AML-193 (cell line): ENCODE results near the gene WDR70.
A peak's percentile ranks its signal among the peaks of the same experiment; 100 is the strongest.
"Not testable (repeated sequence)": the region's sequence is repeated elsewhere in the genome, so short reads cannot be mapped to it uniquely, and the experiment has no call there.

Source experiments
- DNase-seq, 2 experiments: peaks; one replicate each; lab custom pipeline; 2025; lab: John Stamatoyannopoulos, UW

WDR70 gene

DNA sequence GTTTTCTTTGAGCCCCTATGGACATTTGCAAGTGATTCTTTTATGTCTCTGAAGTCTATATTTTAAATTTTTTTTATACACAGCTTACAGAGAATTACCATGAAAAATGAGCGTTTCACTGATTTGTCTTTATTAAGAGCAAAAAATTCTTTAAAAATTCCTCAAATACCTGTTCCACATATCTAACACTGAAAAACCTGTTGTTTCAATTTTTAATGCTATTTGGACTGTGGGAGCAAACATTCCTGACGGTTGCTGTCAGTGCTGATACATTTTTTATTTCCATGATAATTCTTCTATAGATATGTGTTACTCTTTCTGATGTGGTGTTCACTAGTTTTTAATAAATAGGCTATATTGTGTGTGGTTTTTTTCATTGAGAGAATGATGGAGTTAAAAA lies 261.0 kb downstream of the WDR70 start:
- no peak for DNase-seq

DNA sequence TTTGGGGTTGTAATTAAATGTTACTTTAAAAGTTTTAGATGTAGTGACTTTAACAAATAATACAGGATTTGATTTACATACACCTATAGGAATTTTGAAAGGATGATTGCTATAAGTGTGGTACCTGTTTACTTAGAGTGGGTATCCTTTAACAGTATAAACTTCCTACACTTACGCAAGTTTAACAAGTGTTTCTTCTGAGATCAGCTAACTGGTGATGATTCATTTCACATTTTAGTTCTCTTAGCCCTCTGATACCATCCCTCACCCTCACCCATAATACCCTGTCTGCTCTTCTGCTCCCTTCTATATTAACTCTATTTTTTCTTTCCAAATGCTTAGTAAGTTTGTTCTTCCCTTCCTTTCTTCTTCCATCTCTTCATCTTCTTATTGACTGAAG lies 262.8 kb downstream of the WDR70 start:
- DNase-seq = no peak

DNA sequence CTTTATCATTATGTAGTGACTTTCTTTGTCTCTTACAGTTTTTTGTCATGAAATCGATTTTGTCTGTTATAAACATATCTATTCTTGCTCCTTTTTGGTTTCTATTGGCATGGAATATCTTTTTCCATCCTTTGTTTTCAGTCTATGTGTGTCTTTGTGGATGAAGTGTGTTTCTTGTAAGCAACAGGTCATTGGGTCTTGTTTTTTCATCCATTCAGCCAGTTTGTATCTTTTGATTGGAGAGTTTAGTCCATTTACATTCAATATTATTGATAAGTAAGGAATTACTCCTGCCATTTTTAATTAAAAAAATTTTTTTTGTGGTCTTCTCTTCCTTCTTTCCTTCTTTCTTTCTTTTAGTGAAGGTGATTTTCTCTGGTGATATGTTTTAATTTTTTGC lies 266.6 kb downstream of the WDR70 start:
- no peak for DNase-seq

DNA sequence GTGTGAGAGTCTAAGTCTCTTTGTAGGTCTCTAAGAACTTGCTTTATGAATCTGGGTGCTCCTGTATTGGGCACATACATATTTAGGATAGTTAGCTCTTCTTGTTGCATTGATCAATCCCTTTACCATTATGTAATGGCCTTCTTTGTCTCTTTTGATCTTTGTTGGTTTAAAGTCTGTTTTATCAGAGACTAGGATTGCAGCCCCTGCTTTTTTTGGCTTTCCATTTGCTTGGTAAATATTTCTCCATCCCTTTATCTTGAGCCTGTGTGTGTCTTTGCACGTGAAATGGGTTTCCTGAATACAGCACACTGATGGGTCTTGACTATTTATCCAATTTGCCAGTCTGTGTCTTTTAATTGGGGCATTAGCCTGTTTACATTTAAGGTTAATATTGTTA lies 275.4 kb downstream of the WDR70 start:
- not testable (repeated sequence) for DNase-seq

DNA sequence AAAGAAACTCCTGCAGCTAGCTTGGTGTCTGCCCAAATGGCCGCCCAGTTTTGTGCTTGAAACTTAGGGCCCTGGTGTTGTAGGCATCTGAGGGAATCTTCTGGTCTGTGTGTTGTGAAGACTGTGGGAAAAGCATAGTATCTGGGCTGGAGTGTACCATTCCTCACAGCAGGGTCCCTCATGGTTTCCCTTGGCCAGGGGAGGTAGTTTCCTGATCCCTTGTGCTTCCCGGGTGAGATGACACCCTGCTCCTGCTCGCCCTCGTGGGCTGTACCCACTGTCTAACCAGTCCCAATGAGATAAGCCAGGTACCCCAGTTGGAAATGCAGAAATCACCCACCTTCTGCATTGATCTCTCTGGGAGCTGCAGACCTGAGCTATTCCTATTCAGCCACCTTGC lies 277.9 kb downstream of the WDR70 start:
- DNase-seq = no peak

DNA sequence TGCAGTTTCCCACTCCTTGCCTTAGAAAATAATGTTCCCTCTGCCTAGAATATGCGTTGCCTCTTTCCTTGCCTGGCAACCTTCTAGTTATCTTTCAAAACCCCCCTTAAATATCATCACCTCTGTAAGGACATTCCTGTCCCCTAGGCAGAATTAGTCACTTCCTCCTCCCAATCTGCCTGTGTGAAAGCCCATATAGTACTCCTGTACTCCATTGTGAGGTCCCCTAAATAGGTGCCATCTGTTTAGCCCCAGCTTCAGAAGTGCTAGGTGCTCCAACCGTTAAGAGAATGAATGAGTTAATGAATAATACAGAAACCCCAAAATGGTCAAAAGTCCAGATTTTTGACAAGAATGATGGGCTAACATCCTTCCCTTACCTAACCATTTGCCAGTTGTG lies 279.3 kb downstream of the WDR70 start:
- DNase-seq = no peak

DNA sequence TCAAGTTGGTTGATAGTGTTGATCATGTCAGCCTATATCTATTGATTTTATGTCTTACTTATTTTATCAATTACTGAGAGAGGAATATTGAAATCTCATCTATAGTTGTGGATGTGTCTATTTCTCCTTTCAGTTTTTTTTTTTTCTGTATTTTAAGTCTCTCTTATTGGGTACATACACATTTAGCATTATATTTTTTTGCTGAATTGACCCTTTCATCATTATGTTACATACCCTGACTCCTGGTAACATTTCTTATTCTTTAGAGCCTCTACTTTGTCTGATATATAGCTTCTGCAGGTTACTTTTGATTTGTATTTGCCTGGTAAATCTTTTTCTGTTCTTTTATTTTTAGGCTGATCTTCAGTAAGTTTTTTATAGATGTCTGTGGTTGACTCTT lies 281.2 kb downstream of the WDR70 start:
- DNase-seq = no peak

DNA sequence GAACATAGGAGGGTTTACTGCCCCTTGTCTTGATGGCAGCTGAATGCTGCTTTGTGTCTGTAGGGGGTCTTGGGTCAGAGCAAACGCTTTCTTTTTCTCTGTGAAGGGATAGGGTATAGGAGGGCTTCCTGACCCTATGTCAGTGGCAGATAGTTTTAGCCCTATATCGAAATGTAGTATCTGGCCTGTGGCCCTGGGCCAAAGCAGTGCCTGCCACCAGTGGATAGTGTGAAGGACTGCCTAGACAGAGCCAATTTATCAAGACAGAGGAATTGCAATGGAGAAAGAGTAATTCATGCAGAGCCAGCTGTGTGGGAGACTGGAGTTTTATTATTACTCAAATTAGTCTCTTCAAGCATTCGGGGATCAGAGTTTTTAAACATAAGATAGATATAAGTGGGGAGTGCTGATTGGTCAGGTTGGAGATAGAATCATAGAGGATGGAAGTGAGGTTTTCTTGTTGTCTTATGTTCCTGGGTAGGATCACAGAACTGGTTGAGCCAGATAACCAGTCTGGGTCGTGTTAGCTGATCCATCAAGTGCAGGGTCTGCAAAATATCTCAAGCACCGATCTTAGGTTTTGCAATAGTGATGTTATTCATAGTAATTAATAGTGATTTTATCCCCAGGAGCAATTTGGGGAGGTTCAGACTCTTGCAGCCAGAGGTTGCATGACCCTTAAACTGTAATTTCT lies 282.3 kb downstream of the WDR70 start:
- DNase-seq = no peak

DNA sequence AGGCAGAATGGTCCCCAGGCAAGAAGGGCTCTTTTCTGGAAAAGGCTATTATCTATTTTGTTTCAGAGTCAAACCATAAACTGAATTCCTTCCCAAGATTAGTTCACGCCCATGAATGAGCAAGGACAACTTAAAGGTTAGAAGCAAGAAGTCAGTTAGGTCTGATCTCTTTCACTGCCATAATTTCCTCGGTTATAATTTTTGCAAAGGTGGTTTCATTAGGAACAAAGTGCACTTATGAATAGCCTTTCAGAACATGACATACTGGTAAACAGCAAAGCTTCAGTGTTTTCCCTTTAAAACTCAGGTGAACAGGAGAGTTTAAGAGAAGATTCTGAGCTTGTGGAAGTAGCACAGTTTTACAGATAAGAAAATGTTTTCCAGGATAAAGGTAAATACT lies 282.8 kb downstream of the WDR70 start:
- DNase-seq = no peak

DNA sequence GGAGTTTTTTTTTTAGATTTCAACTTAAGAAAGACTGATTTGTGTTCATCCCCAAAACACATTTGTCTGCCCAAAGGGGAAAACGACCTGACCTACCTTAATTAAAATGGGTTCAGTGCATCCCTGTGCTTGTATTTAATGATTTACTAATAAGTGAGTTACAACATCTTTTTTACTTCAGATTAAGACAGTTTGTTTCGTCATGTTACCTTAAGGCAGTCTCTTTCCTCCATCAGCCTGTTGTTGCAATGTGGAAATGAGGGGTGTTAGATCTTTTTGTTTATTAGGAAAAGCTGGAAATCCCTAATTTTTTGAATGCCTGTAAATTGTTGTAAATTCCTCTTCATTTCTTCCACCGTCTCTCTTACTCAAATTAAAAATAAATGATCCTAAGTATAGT lies 283.2 kb downstream of the WDR70 start:
- peak; percentile 11 to 24 for DNase-seq

DNA sequence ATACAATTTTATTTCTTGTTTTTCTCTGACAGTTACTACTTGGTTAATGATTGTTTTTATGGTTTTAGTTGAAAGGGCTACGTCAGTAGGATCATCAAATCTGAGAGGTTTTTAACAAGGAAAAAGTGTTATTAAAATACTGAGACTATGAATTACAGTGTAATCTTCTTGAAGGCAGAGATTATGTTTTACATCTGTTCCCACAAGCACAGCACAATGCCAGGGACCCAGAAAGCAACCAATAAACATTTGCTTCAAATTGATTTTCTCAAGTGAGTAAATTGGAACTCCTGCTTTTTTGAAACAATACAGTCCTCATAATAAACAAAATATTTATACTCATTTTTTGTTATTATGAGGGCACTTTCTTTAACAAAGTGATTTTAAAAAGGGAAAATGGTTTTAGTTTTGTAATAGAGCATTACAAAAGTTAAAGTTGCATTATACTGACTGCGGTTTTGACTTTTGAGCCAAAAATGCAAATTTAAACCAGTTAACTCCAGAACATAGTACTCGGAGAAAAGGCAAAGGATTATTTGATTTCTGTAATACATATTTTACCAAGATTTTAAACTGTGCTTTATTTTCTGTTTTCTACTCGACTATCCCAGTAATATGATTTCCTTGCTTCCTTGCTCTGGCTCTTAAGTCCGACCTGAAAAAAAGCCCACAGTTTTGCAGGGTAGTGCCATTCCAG lies 283.8 kb downstream of the WDR70 start:
- no peak for DNase-seq

DNA sequence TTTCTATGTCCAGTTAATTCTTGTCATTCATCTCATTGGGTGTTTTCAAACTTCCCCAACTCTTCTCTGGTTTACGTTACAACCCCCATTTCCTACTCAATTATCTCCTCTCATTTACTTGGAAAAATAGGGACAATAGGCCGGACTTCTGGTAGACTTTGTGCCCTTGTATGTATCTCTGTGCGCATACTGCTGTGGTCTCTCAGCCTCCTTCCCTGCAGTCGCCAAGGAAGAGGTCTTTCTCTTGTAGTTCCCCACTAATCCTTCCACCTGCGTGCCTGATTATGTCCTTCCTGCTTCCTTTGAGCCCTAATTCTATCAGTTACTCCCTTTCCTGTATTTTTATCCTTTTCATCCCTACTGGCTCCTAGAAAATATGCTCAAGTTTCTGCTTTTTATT lies 284.4 kb downstream of the WDR70 start:
- no peak for DNase-seq

DNA sequence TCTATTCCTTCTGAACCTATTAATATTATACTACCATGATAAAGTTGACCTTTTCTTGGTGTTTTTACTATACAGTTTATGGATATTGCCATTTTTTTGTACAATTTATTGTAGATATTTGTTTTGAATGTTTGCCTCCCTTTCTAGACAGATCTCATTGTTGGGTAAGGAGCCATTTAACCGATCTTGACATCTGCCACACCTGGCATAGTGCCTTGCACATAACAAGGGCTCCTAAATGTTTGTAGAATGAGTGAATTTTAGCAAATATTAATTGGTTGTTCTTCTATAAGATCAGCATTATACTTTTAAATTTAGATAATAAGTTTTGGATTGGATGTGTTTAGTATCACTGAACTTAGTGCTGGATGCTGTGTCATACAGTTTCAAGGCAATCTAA lies 285.4 kb downstream of the WDR70 start:
- no peak for DNase-seq

DNA sequence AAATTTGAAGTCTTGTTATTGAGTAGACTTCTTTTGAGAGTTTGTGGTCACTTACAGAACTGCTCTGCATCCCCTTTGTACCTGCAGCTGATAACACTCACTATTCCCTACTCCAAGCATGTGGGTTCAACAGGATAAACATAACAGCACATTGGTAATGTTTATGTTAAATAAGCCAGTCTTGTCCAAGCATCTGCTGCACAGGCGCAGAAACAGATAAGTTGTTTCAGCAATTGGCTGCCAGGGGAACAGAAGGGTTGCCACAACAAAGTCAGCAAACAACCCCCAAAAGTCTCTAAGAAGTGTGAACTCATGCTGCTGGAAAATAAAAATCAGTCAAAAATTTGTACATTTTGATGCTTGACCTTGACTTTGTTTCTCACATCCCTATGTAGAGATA lies 286.2 kb downstream of the WDR70 start:
- no peak for DNase-seq

DNA sequence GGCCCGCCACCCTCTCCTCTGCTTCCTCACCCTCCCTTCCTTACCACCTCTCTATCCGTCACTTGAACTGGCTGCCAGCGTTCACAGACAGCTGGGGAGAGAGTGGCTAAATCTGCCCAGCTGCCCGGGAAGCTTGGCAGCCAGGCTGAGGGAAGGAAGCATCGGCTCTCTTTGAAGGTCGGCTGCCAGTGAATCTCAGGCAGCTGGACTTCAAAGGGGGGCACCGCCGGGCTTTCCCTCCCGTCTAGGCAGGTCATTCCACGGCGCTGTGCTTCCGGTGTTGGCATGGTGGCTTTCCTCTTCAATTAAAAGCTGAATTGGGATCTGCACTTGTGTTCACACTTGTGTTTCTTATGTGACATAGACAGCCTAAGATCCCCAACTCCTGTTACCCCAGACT lies 286.8 kb downstream of the WDR70 start:
- no peak for DNase-seq

DNA sequence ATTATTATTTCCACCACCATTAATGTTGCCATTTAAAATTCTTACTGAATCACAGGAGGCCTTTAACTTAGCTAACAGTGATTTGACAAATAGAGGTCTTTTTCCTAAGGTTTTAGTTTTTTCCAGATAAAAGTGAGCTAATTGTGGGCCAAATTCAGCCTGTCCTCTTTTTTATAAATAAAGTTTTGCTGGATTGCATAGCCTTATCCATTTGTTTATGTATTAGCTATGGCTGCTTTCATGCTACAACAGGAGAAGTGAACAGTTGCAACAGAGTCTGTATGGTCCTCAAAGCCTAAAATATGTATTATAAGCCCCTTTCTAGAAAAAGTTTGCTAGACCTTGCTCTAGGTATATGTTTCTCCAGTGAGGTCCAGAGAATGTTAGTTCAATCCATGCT lies 288.3 kb downstream of the WDR70 start:
- no peak for DNase-seq

DNA sequence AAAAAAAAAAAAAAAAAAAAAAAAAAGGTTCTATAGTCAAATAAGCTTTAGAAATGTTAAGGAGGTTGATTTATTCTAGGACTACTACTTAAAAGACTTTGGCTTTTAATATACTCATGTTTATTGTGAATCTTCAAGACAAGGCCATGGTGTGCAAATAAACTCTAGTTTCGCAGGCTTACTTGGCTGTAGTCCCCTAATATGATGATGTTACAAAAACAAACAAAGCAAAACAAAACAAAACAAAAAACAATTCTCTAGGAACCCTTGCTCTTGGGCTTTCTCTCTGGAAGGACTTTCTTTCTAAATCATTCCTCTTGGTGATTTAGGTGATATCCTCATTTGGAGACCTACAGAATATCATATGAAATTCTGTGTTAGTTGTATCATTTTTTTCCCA lies 288.7 kb downstream of the WDR70 start:
- no peak for DNase-seq

DNA sequence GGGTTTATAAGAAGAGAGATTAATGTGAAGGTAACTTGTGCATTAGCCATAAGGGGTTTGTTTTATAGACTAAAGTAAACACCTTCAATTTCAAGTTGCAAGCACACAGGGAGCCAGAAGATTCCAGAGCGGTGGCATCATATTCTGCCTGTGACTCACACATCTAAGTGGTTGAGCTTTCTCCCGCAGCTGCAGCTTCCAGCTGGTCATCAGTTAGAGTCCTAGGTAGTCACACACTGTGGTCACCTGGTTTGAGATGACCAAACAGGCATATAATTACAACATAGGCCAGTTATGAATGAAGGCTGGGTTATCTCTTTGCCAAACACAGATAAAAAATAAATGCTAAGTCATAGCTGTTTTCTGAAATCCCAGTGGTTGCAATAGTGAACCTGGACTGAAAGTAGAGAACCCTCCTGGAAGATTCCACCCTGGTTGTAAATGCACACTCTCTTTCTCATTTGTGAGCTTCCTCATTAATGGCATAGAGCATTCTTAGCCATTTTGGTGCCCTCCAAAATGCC lies 289.5 kb downstream of the WDR70 start:
- DNase-seq = no peak

DNA sequence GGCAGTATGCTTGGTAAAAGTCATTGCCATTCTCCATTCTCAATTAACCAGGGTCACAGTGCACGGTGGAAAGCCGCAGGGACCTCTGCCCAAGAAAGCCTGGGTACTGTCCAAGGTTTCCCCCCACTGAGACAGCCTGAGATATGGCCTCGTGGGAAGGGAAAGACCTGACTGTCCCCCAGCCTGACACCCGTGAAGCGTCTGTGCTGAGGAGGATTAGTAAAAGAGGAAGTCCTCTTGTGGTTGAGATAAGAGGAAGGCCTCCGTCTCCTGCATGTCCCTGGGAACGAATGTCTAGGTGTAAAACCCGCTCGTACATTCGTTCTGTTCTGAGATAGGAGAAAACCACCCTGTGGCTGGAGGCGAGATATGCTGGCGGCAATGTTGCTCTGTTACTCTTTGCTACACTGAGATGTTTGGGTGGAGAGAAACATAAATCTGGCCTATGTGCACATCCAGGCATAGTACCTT lies 293.0 kb downstream of the WDR70 start:
- peak; percentile 71 to 83 for DNase-seq

DNA sequence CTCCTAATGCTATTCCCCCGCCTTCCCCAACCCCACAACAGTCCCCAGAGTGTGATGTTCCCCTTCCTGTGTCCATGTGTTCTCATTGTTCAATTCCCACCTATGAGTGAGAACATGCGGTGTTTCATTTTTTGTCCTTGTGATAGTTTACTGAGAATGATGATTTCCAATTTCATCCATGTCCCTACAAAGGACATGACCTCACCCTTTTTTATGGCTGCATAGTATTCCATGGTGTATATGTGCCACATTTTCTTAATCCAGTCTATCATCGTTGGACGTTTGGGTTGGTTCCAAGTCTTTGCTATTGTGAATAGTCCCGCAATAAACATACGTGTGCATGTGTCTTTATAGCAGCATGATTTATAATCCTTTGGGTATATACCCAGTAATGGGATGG lies 295.2 kb downstream of the WDR70 start:
- not testable (repeated sequence) for DNase-seq

DNA sequence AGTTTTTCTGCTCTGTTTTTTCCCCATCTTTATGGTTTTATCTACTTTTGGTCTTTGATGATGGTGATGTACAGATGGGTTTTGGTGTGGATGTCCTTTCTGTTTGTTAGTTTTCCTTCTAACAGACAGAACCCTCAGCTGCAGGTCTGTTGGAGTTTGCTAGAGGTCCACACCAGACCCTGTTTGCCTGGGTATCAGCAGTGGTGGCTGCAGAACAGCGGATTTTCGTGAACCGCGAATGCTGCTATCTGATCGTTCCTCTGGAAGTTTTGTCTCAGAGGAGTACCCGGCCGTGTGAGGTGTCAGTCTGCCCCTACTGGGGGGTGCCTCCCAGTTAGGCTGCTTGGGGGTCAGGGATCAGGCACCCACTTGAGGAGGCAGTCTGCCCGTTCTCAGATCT lies 300.2 kb downstream of the WDR70 start:
- not testable (repeated sequence) for DNase-seq

DNA sequence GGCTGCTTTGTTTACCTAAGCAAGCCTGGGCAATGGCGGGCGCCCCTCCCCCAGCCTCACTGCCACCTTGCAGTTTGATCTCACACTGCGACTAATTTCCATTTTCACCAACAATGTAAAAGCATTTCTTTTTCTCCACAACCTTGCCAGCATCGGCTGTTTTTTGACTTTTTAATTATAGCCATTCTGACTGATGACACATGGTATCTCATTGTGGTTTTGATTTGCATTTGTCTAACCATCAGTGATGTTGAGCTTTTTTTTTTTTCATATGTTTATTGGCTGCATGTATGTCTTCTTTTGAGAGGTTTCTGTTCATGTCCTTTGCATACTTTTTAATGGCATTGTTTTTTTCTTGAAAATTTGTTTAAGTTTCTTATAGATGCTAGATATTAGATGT lies 300.8 kb downstream of the WDR70 start:
- DNase-seq = not testable (repeated sequence)

DNA sequence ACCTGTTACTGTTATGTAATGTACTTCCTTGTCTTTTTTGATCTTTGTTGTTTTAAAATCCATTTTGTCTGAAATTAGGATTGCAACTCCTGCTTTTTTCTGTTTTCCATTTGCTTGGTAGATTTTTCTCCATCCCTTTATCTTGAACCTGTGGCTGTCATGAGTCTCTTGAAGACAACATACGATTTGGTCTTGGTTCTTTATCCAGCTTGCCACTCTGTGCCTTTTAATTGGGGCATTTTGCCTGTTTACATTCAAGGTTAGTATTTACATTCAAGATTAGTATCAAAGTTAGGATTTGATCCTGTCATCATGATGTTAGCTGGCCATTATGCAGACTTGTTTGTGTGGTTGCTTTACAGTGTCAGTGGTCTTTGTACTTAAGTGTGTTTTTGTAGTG lies 304.0 kb downstream of the WDR70 start:
- DNase-seq = no peak

DNA sequence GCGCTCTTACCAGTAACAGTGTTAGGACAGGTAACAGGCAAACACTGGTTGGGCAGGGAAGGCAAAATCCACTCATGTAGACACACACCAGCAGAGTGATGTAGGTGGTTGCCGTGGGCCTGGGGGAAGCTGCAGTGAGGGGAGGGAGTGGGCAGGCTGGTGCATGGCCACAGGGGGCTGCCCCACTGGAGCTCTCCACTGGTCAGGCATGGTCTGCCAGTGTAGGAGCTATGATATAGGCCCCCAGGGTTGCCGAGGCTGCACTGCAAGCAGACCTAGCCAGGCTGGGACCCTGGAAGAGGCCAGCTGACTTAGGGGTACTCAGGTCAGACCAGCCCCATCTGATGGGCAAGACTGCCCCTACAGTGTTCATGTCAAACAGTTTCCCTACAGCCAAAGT lies 306.1 kb downstream of the WDR70 start:
- DNase-seq = no peak
